Activated T-cell treated with anti-CD3 and anti-CD28 coated beads, Interleukin-2, amount 50 U/mL, for 72 hours (primary cell): ENCODE results near the gene DLL3. TPM values are rescaled to one million over a fixed set of nuclear protein-coding genes. Genes with fewer than 3 reads are reported as not detected.
"Not testable (repeated sequence)": the region's sequence is repeated elsewhere in the genome, so short reads cannot be mapped to it uniquely, and the experiment has no call there.

Experiments used
- ATAC-seq, 2 donors: fragments of 150-1000 bp; cut with Tn5 transposase; replicated peaks in 1 of 2; 2 replicates each; pipeline ENCODE4 v1.10.0; 2021; ENCODE audit warnings: moderate library complexity in 2 of 2, mild to moderate bottlenecking in 1 of 2
- DNase-seq, 2 donors: peaks; one replicate each; pipeline ENCODE4 v3.0.0; 2021 to 2022; ENCODE audit warnings: mixed read lengths in 1 of 2
- H3K27ac Mint-ChIP-seq: one replicate; pipeline ENCODE4 v1.8.0; 2022; ENCODE audit warnings: mild to moderate bottlenecking, moderate library complexity, mixed read lengths
- H3K27me3 Mint-ChIP-seq: one replicate; pipeline ENCODE4 v1.8.0; 2022; ENCODE audit warnings: low read depth, mixed read lengths
- H3K36me3 Mint-ChIP-seq, 2 donors: one replicate each; pipeline ENCODE4 v1.8.0; 2022; ENCODE audit warnings: mixed read lengths in 2 of 2, mild to moderate bottlenecking in 1 of 2; ENCODE audit not compliant: insufficient read depth in 2 of 2
- H3K4me1 Mint-ChIP-seq: one replicate; pipeline ENCODE4 v1.8.0; 2022; ENCODE audit warnings: low read depth, mixed read lengths
- H3K4me3 Mint-ChIP-seq, 2 donors: one replicate each; pipeline ENCODE4 v1.8.0; 2022; ENCODE audit warnings: mild to moderate bottlenecking in 2 of 2, mixed read lengths in 2 of 2, moderate library complexity in 2 of 2
- H3K9me3 Mint-ChIP-seq, 2 donors: one replicate each; pipeline ENCODE4 v1.8.0; 2022; ENCODE audit warnings: mixed read lengths in 2 of 2
- total RNA-seq, 2 donors: library from RNA; stranded (reverse); gene quantifications; one replicate each; pipeline ENCODE4 v1.2.3, GENCODE V29; 2022

The DLL3 gene, protein sequence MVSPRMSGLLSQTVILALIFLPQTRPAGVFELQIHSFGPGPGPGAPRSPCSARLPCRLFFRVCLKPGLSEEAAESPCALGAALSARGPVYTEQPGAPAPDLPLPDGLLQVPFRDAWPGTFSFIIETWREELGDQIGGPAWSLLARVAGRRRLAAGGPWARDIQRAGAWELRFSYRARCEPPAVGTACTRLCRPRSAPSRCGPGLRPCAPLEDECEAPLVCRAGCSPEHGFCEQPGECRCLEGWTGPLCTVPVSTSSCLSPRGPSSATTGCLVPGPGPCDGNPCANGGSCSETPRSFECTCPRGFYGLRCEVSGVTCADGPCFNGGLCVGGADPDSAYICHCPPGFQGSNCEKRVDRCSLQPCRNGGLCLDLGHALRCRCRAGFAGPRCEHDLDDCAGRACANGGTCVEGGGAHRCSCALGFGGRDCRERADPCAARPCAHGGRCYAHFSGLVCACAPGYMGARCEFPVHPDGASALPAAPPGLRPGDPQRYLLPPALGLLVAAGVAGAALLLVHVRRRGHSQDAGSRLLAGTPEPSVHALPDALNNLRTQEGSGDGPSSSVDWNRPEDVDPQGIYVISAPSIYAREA
- total RNA-seq = 1 to 10 TPM in 1 of 2 donors, under 1 TPM in 1; 0.72 to 1.1 TPM

GRCh38 chr19:39498798-39499642, at the start of gene DLL3:
DLL3 (plus strand) TSS chr19:39498947; CDS start chr19:39498975, 28 bp downstream.
- peak; percentile 30 to 35 for DNase-seq

GRCh38 chr19:39449116-39449797, 49.5 kb upstream of the DLL3 start:
- ATAC-seq = no peak
- Mint-ChIP-seq H3K9me3 (no peaks in the 10 kb centered on the region), H3K27ac (peak overlapping the region; percentile 85), H3K4me1 (peaks cover 65% of the 10 kb centered on the region), H3K27me3 (no peaks in the 10 kb centered on the region), H3K36me3 (peaks cover 31 to 56% of the 10 kb centered on the region in 2 donors), H3K4me3 (peak overlapping the region; percentile 90 to 96)
- DNase-seq = peak in 1 of 2 donors; percentile 33

More at GRCh38 chr19:39498798-39499642, at the start of gene DLL3:
- Mint-ChIP-seq H3K4me3 (peak within 1 kb of the TSS; percentile 77 to 83), H3K27ac (no peak within 1 kb of the TSS), H3K36me3 (no peaks in the 10 kb centered on the region), H3K4me1 (peaks cover 30% of the 10 kb centered on the region), H3K9me3 (no peaks in the 10 kb centered on the region), H3K27me3 (peaks cover 71% of the 10 kb centered on the region)
- peak; percentile 29 to 34 for ATAC-seq

- H3K27me3 Mint-ChIP-seq, H3K4me3 Mint-ChIP-seq, DNase-seq, H3K9me3 Mint-ChIP-seq, ATAC-seq: not testable (repeated sequence)
- H3K36me3 Mint-ChIP-seq = peaks cover 24 to 45% of the 10 kb centered on the region in 2 donors
- peaks cover 73% of the 10 kb centered on the region for H3K4me1 Mint-ChIP-seq
- H3K27ac Mint-ChIP-seq = peak overlapping the region; percentile 50
Measured at GRCh38 chr19:39451257-39451656, 47.5 kb upstream of the DLL3 start.

GRCh38 chr19:39463403-39463802, 35.3 kb upstream of the DLL3 start:
- ATAC-seq (no peak), DNase-seq (no peak)
- Mint-ChIP-seq H3K4me1 (peaks cover 5% of the 10 kb centered on the region), H3K9me3 (no peaks in the 10 kb centered on the region), H3K36me3 (peaks cover 18 to 41% of the 10 kb centered on the region in 2 donors), H3K27ac (peak overlapping the region; percentile 40), H3K27me3 (no peaks in the 10 kb centered on the region), H3K4me3 (no peak overlapping the region)

DNA sequence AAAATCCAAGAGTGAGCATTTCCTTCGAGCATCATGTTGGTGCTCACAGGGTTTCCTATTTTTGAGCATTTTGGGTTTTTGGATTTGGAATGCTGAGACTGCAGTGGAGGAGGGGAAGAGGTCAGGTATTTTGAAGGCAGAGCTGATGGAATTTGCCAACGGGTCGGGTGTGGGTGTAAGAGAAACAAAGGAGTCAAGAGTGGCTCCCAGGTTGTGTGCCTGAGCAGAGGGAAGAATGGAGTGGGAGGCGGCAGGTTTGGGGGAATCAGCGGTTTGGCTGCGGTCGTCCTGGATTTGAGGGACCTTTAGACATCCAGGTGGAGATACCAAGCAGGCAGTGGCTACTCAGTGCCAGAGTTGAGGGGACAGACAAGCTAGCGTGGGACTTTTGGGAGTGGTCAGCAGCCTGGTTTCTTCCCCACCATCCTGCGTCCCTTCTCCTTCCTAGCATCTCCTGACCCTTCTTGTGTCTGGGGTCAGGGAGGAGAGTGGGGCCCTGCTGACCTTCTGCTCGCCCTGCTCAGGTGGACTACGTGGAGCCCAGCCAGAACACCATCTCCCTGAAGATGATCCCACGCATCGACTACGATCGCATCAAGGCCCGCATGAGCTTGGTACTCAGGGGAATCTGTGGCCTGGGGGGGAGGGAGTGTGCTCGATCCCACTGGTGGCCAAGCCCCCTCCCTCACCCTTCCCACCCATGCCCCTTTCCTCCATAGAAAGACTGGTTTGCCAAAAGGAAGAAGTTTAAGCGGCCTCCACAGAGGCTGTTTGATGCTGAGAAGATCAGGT, 32.6 kb upstream of the DLL3 start:
- DNase-seq = no peak
- Mint-ChIP-seq H3K4me1 (peaks cover 19% of the 10 kb centered on the region), H3K27ac (peak overlapping the region; percentile 59), H3K36me3 (peaks cover 19 to 40% of the 10 kb centered on the region in 2 donors), H3K27me3 (no peaks in the 10 kb centered on the region), H3K9me3 (no peaks in the 10 kb centered on the region), H3K4me3 (no peak overlapping the region)
- ATAC-seq = no peak

DNA sequence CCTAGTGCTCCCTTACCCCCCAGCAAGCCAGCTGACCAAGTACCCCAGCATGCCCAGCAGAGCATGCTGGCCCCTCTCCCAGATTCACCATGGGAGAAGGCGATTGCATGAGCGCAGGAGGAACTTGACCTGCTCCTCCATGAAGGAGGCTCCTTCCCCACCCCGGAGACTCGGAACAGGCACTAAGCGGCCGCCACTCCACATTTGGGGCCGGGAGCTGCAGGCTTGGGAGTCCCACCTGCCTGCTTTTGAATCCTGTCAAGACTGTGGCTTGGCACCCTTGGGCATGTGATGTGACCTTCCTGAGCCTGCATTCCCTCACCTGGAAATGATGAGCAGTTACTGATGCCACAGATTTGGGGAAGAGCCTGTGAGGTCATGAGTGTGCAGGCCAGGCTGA, 30.8 kb upstream of the DLL3 start:
- H3K27me3 Mint-ChIP-seq = no peaks in the 10 kb centered on the region
- no peaks in the 10 kb centered on the region for H3K9me3 Mint-ChIP-seq
- H3K4me1 Mint-ChIP-seq = peaks cover 29% of the 10 kb centered on the region
- no peak for ATAC-seq
- H3K4me3 Mint-ChIP-seq = no peak overlapping the region
- DNase-seq = no peak
- peaks cover 21 to 44% of the 10 kb centered on the region in 2 donors for H3K36me3 Mint-ChIP-seq
- no peak overlapping the region for H3K27ac Mint-ChIP-seq

- H3K4me1 Mint-ChIP-seq = peaks cover 29% of the 10 kb centered on the region
- H3K9me3 Mint-ChIP-seq = no peaks in the 10 kb centered on the region
- DNase-seq (no peak), ATAC-seq (no peak)
- no peak overlapping the region for H3K4me3 Mint-ChIP-seq
- H3K27me3 Mint-ChIP-seq = no peaks in the 10 kb centered on the region
- H3K27ac Mint-ChIP-seq = peak overlapping the region; percentile 43
- peaks cover 21 to 39% of the 10 kb centered on the region in 2 donors for H3K36me3 Mint-ChIP-seq
Measured at GRCh38 chr19:39469036-39469435, 29.7 kb upstream of the DLL3 start.

GRCh38 chr19:39469567-39469966, 29.2 kb upstream of the DLL3 start:
- Mint-ChIP-seq H3K36me3 (peaks cover 22 to 42% of the 10 kb centered on the region in 2 donors), H3K9me3 (no peaks in the 10 kb centered on the region), H3K4me3 (no peak overlapping the region), H3K27me3 (no peaks in the 10 kb centered on the region), H3K4me1 (peaks cover 29% of the 10 kb centered on the region), H3K27ac (peak overlapping the region; percentile 43)
- no peak for DNase-seq
- ATAC-seq = no peak

- Mint-ChIP-seq H3K4me3 (no peak overlapping the region), H3K36me3 (peaks cover 16 to 49% of the 10 kb centered on the region in 2 donors), H3K27ac (peak overlapping the region; percentile 16), H3K4me1 (peaks cover 29% of the 10 kb centered on the region), H3K27me3 (no peaks in the 10 kb centered on the region), H3K9me3 (no peaks in the 10 kb centered on the region)
- DNase-seq = no peak
- ATAC-seq = peak in 1 of 2 donors; percentile 27
Measured at GRCh38 chr19:39470724-39471339, 27.9 kb upstream of the DLL3 start.

GRCh38 chr19:39471756-39472536, 26.8 kb upstream of the DLL3 start:
- no peak for ATAC-seq
- Mint-ChIP-seq H3K4me1 (peaks cover 29% of the 10 kb centered on the region), H3K9me3 (no peaks in the 10 kb centered on the region), H3K27me3 (no peaks in the 10 kb centered on the region), H3K36me3 (peaks cover 17 to 47% of the 10 kb centered on the region in 2 donors), H3K4me3 (no peak overlapping the region), H3K27ac (peak overlapping the region; percentile 33)
- no peak for DNase-seq
